Activated CD4-positive, alpha-beta T cell treated with anti-CD3 and anti-CD28 coated beads, Interleukin-2, amount 50 U/mL, for 4 hours (primary cell): Measurements from ENCODE around the gene POC5.
"Not testable (repeated sequence)": the region's sequence is repeated elsewhere in the genome, so short reads cannot be mapped to it uniquely, and the experiment has no call there.

Source experiments
- DNase-seq, 2 experiments: peaks; one replicate each; pipeline ENCODE4 v3.0.0-alpha.2; 2020

Gene POC5

GRCh38 chr5:75701856-75702255 lies 15.4 kb downstream of the POC5 start:
- DNase-seq: no peak

- not testable (repeated sequence) for DNase-seq
Measured at GRCh38 chr5:75695472-75696351, 21.5 kb downstream of the POC5 start.

GRCh38 chr5:75694781-75695180 lies 22.5 kb downstream of the POC5 start:
- no peak for DNase-seq

- no peak for DNase-seq
Measured at GRCh38 chr5:75690669-75691068, 26.6 kb downstream of the POC5 start.

- no peak for DNase-seq
Measured at GRCh38 chr5:75686480-75686879, 30.8 kb downstream of the POC5 start.

- no peak for DNase-seq
Measured at GRCh38 chr5:75685141-75685540, 32.1 kb downstream of the POC5 start.

GRCh38 chr5:75681125-75681830 lies 36.0 kb downstream of the POC5 start:
- no peak for DNase-seq

- no peak for DNase-seq
Measured at GRCh38 chr5:75678155-75678554, 39.1 kb downstream of the POC5 start.

GRCh38 chr5:75677607-75678006 lies 39.6 kb downstream of the POC5 start:
- DNase-seq: no peak

- DNase-seq: no peak
Measured at GRCh38 chr5:75675783-75676182, 41.5 kb downstream of the POC5 start.

GRCh38 chr5:75672616-75673015 lies 44.6 kb downstream of the POC5 start:
- no peak for DNase-seq

- DNase-seq: no peak
Measured at GRCh38 chr5:75671506-75671905, 45.7 kb downstream of the POC5 start.

GRCh38 chr5:75670577-75670976 lies 46.7 kb downstream of the POC5 start:
- DNase-seq: no peak

- DNase-seq: peak; percentile 9 to 31
Measured at GRCh38 chr5:75668977-75669689, 48.1 kb downstream of the POC5 start.

- no peak for DNase-seq
Measured at GRCh38 chr5:75668445-75668844, 48.8 kb downstream of the POC5 start.

- no peak for DNase-seq
Measured at GRCh38 chr5:75667586-75667985, 49.7 kb downstream of the POC5 start.

GRCh38 chr5:75666801-75667200 lies 50.4 kb downstream of the POC5 start:
- DNase-seq: no peak

- DNase-seq: no peak
Measured at GRCh38 chr5:75664979-75665378, 52.3 kb downstream of the POC5 start.

GRCh38 chr5:75663579-75664284 lies 53.5 kb downstream of the POC5 start:
- DNase-seq: no peak

- no peak for DNase-seq
Measured at GRCh38 chr5:75662061-75662460, 55.2 kb downstream of the POC5 start.

- no peak for DNase-seq
Measured at GRCh38 chr5:75660678-75661465, 56.4 kb downstream of the POC5 start.
